ENCODE results near the gene UNC80.

Gene UNC80

DNA sequence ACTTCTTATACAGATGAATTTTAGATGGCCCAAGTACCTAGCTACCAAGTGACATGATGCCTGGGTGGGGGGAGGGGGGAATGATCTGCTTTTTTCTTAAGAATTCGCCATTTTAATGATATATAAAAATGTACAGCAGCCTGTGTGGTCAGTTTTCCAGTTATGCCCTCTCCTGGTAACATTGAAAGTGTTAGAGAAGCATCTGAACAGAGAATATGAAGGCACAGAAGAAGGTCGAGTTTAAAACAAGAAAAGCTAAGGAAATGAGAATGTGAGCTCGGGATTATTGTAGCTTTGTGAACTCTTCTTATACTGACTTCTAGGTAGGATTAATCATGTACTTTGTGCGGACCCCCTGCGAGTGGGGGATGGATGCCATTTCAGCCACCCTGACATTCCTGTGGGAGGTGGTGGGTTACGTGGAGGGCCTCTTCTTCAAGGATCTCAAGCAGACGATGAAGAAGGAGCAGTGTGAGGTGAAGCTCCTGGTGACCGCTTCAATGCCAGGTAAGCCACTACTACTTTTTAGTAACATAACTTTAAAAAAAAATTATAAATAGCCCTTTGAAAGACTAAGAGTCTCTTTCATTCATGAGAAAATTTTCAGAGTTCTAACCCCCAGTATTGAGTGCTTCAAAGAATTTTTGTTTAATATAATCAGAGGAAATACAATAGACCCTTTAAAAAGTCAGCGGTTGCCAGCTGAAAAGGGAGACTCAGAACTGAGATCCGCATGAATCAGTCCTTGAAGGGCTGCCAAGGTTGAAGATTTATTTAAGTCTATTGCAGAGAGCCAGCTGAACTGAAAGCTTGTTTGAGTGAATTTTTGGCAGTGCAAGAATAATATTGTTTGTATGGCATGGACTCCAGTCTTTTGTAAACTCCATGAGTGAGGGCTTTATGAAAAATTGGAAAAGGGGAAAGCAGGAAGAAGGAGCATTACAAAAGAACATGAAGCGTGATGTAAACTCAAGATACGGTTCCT, 162.2 kb downstream of the UNC80 start:
- TF ChIP-seq EZH2 (IDR thresholded peaks at IDR 0.05) (no peak), FOXP2 (optimal IDR thresholded peaks at IDR 0.05; ENCODE audit: control extremely low read depth, extremely low read length, insufficient read depth) (no peak), POLR2AphosphoS5 (IDR thresholded peaks at IDR 0.05; ENCODE audit: borderline replicate concordance, low read depth, low read length) (no peak)
- Histone ChIP-seq H3K9ac (ENCODE audit: insufficient read length) (no peak overlapping the region), H3K4me3 (no peak overlapping the region), H3K36me3 (ENCODE audit: insufficient read depth, low read length) (no peaks in the 10 kb centered on the region), H3K9me3 (ENCODE audit: low read depth, low read length) (no peaks in the 10 kb centered on the region), H3K27ac (no peak overlapping the region)
- DNase-seq (ENCODE audit: low read depth, low spot score): no peak

DNA sequence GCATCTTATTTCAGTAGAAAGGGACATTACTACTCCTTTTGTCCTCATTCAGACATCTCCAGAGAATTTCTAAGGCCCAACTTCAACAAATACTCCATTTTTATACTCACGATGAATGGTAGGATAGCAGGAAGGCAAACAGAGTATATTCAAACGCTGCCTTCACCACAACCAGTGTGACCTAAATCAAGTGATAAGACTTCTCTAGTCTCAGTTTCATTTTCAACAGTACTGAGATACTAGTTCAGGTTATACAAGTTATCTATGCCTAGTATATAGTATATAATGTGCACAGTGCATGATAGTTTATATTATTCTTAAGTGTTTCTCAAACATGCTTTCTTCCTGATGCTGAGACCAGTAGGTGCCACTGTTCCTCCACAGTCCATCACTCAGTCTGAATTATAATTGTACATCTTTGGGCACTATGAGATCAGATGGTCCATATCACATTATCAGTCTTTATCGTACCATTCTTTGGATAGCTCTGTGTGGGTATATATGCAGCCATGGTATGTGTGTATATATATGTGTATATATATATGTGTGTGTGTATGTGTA, 164.6 kb downstream of the UNC80 start:
- no peak for DNase-seq (ENCODE audit: low read depth, low spot score)
- Histone ChIP-seq H3K9me3 (ENCODE audit: low read depth, low read length) (no peaks in the 10 kb centered on the region), H3K4me3 (no peak overlapping the region), H3K36me3 (ENCODE audit: insufficient read depth, low read length) (no peaks in the 10 kb centered on the region), H3K9ac (ENCODE audit: insufficient read length) (no peak overlapping the region), H3K27ac (no peak overlapping the region)
- no peak for TF ChIP-seq POLR2AphosphoS5 (IDR thresholded peaks at IDR 0.05; ENCODE audit: borderline replicate concordance, low read depth, low read length)
- TF ChIP-seq EZH2 (IDR thresholded peaks at IDR 0.05): no peak
- no peak for TF ChIP-seq FOXP2 (optimal IDR thresholded peaks at IDR 0.05; ENCODE audit: control extremely low read depth, extremely low read length, insufficient read depth)

DNA sequence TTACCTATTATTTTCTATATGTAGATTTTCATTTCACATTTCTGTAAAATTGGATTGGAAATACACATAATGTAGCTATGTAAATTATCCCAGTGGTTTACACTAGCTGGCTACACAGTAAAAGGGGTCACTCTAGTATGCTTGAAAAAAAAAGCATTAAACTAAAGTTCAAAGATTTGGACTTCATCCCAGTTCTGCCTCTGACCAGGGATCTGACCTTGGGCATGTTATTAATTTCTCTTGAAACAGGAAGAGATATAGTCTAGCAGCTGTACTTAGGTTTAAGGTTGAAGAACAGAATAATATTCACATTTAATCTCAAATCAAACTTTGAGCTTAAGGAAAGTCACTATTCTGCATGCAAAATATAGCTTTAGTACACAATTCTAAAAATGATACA, 166.3 kb downstream of the UNC80 start:
- Histone ChIP-seq H3K27ac (no peak overlapping the region), H3K9me3 (ENCODE audit: low read depth, low read length) (no peaks in the 10 kb centered on the region), H3K4me3 (no peak overlapping the region), H3K36me3 (ENCODE audit: insufficient read depth, low read length) (no peaks in the 10 kb centered on the region), H3K9ac (ENCODE audit: insufficient read length) (no peak overlapping the region)
- TF ChIP-seq POLR2AphosphoS5 (IDR thresholded peaks at IDR 0.05; ENCODE audit: borderline replicate concordance, low read depth, low read length): no peak
- no peak for TF ChIP-seq EZH2 (IDR thresholded peaks at IDR 0.05)
- no peak for TF ChIP-seq FOXP2 (optimal IDR thresholded peaks at IDR 0.05; ENCODE audit: control extremely low read depth, extremely low read length, insufficient read depth)
- DNase-seq (ENCODE audit: low read depth, low spot score): no peak

DNA sequence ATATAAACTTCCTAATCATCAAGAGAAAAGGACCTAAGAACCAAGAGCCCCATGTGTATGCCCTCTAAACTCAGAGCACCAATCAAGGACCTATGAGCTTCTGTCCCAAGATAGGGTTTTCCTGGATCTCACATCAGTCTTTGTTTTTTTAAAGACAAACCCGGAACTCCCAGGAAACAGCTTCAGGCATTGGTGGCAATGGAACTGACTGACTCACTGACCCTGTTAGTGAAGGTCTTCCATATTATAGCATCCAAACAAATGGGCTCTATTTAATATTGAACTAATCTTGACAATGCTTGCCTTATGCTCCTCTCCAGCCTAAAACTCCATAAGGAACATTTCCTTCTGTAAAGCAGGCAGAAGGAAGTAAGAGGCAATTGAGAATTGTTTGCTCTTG, 167.3 kb downstream of the UNC80 start:
- Histone ChIP-seq H3K9me3 (ENCODE audit: low read depth, low read length) (no peaks in the 10 kb centered on the region), H3K36me3 (ENCODE audit: insufficient read depth, low read length) (no peaks in the 10 kb centered on the region), H3K27ac (no peak overlapping the region), H3K9ac (ENCODE audit: insufficient read length) (no peak overlapping the region), H3K4me3 (no peak overlapping the region)
- DNase-seq (ENCODE audit: low read depth, low spot score): no peak
- TF ChIP-seq EZH2 (IDR thresholded peaks at IDR 0.05): no peak
- TF ChIP-seq FOXP2 (optimal IDR thresholded peaks at IDR 0.05; ENCODE audit: control extremely low read depth, extremely low read length, insufficient read depth): no peak
- no peak for TF ChIP-seq POLR2AphosphoS5 (IDR thresholded peaks at IDR 0.05; ENCODE audit: borderline replicate concordance, low read depth, low read length)

DNA sequence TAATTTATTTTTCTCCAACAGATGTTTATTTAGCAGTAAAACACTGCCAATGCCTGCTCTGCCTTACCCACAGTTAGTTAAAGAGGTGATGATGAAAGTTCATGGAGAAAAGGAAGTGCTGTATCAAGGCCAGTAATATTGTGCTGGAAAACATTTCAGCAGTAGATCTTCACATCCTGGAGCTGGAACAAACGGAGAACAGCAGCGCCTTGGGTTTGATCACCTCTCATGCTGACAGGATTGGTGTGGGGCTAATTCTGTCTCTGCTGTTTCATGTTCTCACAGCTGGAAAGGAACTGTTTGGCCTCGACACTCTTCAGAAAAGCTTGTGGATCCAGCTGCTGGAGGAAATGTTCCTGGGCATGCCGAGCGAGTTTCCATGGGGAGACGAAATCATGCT, 169.3 kb downstream of the UNC80 start:
- H3K9me3 ChIP-seq (ENCODE audit: low read depth, low read length): no peaks in the 10 kb centered on the region
- H3K27ac ChIP-seq: no peak overlapping the region
- H3K4me3 ChIP-seq: no peak overlapping the region
- no peaks in the 10 kb centered on the region for H3K36me3 ChIP-seq (ENCODE audit: insufficient read depth, low read length)
- DNase-seq (ENCODE audit: low read depth, low spot score): no peak
- TF ChIP-seq POLR2AphosphoS5 (IDR thresholded peaks at IDR 0.05; ENCODE audit: borderline replicate concordance, low read depth, low read length) (no peak), EZH2 (IDR thresholded peaks at IDR 0.05) (no peak), FOXP2 (optimal IDR thresholded peaks at IDR 0.05; ENCODE audit: control extremely low read depth, extremely low read length, insufficient read depth) (no peak)
- no peak overlapping the region for H3K9ac ChIP-seq (ENCODE audit: insufficient read length)

DNA sequence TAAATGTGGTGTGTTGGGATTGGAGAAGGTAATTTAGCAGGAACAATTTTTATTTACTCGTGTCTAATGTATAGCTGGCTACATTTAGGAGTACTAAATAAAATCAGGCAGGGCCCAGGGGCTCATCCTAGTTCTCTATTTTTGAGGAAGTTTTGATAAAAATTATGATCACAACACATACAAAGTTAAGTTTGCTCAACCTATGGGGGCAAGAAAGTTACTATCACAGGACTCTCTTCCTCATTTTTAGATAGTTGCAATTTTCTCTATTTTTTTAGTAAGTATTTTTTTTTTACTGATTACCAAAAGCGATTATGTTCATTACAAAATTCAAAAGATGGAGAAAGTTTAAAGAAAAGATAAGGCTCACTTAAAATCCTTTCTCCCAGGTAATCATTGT, 170.8 kb downstream of the UNC80 start:
- Histone ChIP-seq H3K27ac (peak overlapping the region; percentile 96), H3K9ac (ENCODE audit: insufficient read length) (peak overlapping the region; percentile 50), H3K9me3 (ENCODE audit: low read depth, low read length) (no peaks in the 10 kb centered on the region), H3K36me3 (ENCODE audit: insufficient read depth, low read length) (no peaks in the 10 kb centered on the region), H3K4me3 (peak overlapping the region; percentile 64; the same call in 1 of the 2 replicates)
- TF ChIP-seq POLR2AphosphoS5 (IDR thresholded peaks at IDR 0.05; ENCODE audit: borderline replicate concordance, low read depth, low read length) (no peak), FOXP2 (optimal IDR thresholded peaks at IDR 0.05; ENCODE audit: control extremely low read depth, extremely low read length, insufficient read depth) (no peak), EZH2 (IDR thresholded peaks at IDR 0.05) (no peak)
- no peak for DNase-seq (ENCODE audit: low read depth, low spot score)

DNA sequence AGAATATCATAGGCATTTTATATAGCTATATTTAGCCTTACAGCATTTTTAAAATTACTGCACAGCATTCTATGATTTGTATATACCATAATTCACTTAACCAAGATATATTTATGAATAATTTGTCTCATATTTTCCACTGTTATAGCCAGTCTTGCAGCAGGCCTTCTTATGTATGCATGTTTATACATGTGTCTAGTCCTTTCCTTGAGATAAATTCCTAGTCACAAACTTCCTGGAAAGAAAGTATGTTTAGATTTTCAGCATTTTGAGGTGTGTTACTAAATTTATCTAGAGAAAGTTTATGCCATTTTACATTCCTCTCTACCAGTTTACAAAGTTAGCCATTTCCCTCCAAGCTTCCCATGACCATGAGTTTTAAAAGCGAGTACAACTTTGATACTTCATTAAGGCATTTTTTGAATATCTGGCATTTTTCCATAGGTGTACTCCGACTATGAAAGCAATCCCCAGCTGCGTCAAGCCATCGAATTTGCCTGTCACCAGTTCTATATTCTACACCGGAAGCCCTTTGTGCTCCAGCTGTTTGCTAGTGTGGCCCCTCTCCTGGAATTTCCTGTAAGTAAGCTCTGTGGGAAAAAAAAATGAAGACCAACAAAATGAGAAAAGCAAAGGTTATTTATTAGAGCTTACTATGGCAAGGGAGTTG, 171.4 kb downstream of the UNC80 start:
- Histone ChIP-seq H3K27ac (peak overlapping the region; percentile 96), H3K9me3 (ENCODE audit: low read depth, low read length) (no peaks in the 10 kb centered on the region), H3K36me3 (ENCODE audit: insufficient read depth, low read length) (no peaks in the 10 kb centered on the region), H3K4me3 (peak overlapping the region; percentile 64), H3K9ac (ENCODE audit: insufficient read length) (peak overlapping the region; percentile 50)
- peak; percentile 86 for DNase-seq (ENCODE audit: low read depth, low spot score)
- TF ChIP-seq POLR2AphosphoS5 (IDR thresholded peaks at IDR 0.05; ENCODE audit: borderline replicate concordance, low read depth, low read length) (no peak; the same call in 1 of the 2 replicates), EZH2 (IDR thresholded peaks at IDR 0.05) (no peak), FOXP2 (optimal IDR thresholded peaks at IDR 0.05; ENCODE audit: control extremely low read depth, extremely low read length, insufficient read depth) (no peak)

DNA sequence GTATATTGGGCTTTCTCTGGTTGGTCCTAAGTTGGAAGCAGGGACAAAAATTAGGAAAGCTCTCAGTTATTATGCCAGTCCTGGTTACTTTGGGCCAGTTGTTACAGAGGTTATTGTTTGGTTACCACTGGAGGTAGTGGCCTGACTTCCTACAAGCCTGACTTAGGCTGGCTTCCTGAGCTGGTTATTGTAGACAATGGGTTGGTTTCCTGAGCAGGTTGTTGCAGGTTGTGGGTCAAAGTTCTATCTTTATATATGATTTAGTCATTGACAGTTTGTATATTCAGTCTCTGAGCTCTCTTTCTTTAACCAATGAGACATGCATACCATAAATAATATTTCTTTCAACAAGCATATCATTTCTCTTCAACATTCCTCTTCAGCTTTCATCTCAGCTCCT, 172.1 kb downstream of the UNC80 start:
- TF ChIP-seq FOXP2 (optimal IDR thresholded peaks at IDR 0.05; ENCODE audit: control extremely low read depth, extremely low read length, insufficient read depth) (no peak), EZH2 (IDR thresholded peaks at IDR 0.05) (no peak), POLR2AphosphoS5 (IDR thresholded peaks at IDR 0.05; ENCODE audit: borderline replicate concordance, low read depth, low read length) (no peak)
- Histone ChIP-seq H3K27ac (peak overlapping the region; percentile 96), H3K36me3 (ENCODE audit: insufficient read depth, low read length) (no peaks in the 10 kb centered on the region), H3K4me3 (peak overlapping the region; percentile 64), H3K9me3 (ENCODE audit: low read depth, low read length) (no peaks in the 10 kb centered on the region), H3K9ac (ENCODE audit: insufficient read length) (no peak overlapping the region)
- DNase-seq (ENCODE audit: low read depth, low spot score): no peak

Data from SK-N-MC (cell line).